HG03045 (cell line): Measurements from ENCODE around the gene INPP5F.

Experiments
- ATAC-seq: cut with Tn5 transposase; IDR thresholded peaks from one replicate; pipeline ENCODE4 v1.9.1; 2021; ENCODE audit warnings: mild to moderate bottlenecking, moderate library complexity; ENCODE audit not compliant: unreplicated experiment

The INPP5F gene

GRCh38 chr10:119812684-119813083, 86.8 kb downstream of the INPP5F start:
- no peak for ATAC-seq

GRCh38 chr10:119815671-119816070, 89.8 kb downstream of the INPP5F start:
- ATAC-seq, result no peak

GRCh38 chr10:119817991-119818888, 92.4 kb downstream of the INPP5F start:
- ATAC-seq, result no peak

- no peak for ATAC-seq
These were observed 93.0 kb downstream of the INPP5F start for GRCh38 chr10:119818889-119819270.

DNA sequence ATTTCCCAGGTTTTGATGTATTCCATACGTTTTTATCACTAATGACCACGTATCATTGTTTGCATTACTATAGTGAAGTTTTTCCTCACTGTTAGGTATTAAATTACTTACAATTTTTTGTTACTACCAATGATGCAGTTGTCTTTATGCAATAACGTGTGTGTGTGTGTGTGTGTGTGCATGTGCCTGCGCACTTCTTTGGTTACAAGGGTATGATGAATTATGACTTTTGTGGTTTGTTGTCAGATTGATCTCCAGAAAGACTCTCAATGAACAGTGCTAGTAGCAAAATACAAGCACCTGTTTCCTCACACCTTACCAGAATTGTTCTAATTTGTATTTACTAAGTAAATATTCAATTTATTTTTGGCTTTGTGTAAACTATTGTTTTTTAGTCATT, 95.3 kb downstream of the INPP5F start:
- no peak for ATAC-seq

DNA sequence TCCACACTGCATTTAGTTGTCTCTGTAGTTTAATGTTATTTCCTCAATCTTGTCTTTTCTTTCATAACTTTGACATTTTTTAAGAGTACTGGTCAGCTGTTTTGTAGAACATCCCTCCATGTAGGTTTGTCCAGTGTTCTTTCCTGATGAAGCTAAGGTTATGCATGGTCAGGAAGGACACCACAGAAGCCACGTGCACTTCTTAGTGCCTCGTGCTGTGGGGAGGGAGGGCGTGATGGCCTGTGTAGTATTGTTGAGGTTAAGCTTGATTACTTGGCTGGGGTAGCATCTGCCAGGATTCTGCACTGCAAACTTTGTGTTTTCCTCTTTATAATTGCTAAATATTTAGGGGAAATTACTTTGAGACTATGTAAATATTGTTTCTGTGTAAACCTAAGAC, 98.4 kb downstream of the INPP5F start:
- no peak for ATAC-seq

- ATAC-seq, result no peak
These were observed 100.9 kb downstream of the INPP5F start for GRCh38 chr10:119826771-119827170.

DNA sequence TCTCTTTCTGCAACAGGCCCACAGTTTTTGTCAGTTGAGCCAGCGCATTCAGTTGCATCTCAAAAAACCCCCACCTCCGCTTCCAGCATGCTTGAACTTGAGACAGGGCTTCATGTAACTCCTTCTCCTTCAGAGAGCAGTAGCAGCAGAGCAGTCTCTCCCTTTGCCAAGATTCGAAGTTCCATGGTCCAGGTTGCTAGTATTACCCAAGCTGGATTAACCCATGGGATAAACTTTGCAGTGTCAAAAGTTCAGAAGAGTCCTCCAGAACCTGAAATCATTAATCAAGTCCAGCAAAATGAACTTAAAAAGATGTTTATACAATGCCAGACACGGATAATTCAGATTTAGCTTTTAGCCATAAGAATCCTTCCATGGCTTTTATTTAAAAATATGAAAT, 101.6 kb downstream of the INPP5F start:
- no peak for ATAC-seq

- no peak for ATAC-seq
These were observed 103.6 kb downstream of the INPP5F start for GRCh38 chr10:119829429-119829828.

- no peak for ATAC-seq
These were observed 105.0 kb downstream of the INPP5F start for GRCh38 chr10:119830851-119831250.

GRCh38 chr10:119831656-119832055, 105.8 kb downstream of the INPP5F start:
- no peak for ATAC-seq

DNA sequence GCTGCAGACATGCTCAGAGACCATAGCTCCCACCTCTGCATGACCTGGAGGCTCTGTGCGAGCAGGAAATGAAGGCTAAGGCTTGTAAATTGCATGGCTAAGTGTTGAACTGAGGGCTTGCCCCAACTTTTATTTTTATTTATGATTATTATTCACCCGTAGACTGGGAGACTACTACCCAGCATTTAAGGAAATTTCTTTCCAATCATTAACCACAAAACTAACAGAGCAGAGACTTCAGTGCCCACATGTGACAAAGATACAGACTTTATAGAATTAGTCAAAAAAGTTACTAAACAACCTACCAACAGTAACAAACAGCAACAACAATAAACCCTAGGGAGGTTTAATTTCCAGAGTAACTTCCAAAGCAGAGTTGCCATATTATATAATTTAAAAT, 107.1 kb downstream of the INPP5F start:
- no peak for ATAC-seq

GRCh38 chr10:119834188-119834587, 108.3 kb downstream of the INPP5F start:
- ATAC-seq, result no peak

DNA sequence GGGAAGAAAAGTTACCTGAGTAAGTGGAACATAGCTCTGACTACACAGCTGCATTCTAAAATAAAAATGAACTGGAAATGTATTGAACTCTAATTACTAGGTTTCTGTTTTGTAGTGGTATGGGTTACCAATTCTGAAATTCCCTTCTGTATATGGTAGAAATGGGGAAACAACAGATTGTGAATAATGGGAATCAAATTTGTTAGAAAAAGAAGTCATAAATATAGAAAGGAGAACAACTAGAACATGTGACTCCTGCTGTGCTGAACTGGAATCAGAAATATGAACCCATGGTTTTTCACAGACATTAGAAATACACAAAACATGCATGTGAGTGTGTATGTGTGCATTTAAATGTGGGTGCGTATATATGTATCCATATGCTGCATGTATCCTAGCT, 119.8 kb downstream of the INPP5F start:
- ATAC-seq, result no peak

DNA sequence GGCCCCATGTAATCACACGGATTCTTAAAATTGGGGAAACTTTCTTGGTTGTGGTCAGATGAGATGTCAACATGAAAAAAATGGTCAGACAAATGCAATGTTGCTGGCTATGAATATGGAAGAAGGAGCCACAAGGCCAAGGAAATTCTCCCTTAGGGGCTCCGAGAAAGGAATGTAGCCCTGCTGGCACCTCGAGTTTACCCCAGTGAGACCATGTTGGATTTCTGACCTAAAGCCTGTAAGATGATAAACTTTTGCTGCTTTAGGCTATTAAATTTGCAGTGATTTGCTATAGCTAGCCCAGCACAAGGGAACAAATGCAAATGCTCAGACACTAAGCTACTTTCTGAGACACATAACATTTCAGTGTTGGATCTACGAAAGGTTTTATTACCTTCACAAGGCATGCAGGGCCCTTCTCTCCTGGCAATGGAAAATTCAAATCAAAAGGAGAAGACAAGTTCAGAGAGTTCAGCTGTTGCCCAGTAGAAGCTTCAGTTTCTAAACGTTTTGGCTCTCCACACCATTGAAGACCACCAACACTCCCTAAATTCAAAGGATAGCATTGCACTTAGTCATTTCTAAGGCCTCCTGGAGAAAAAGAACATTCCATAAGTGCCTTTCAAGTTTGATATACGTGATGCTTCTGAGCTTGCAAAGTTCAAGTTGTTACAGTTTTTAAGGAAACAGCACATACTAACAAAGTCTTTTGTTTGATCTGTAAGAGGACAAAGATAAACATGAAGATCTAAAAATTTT, 123.4 kb downstream of the INPP5F start:
- ATAC-seq, result no peak

DNA sequence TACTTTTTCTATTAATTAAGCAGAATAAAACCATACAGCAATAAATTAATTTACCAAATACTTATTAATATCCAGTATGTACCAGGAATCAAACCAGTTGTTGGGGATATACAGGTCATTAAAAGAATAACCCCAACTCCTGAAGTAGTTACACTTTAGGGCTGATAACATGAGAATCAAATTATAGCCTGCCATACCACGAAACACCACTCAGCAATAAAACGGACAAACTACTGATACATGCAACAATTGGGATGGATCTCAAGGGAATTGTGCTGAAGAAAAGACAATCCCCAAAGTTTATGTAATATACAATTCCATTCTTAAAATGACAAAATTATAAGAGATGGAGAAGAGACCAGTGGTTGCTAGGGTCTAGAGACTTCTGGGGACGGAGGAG, 124.1 kb downstream of the INPP5F start:
- no peak for ATAC-seq

- no peak for ATAC-seq
These were observed 126.4 kb downstream of the INPP5F start for GRCh38 chr10:119852277-119852676.

- ATAC-seq, result no peak
These were observed 127.0 kb downstream of the INPP5F start for GRCh38 chr10:119852822-119853221.

DNA sequence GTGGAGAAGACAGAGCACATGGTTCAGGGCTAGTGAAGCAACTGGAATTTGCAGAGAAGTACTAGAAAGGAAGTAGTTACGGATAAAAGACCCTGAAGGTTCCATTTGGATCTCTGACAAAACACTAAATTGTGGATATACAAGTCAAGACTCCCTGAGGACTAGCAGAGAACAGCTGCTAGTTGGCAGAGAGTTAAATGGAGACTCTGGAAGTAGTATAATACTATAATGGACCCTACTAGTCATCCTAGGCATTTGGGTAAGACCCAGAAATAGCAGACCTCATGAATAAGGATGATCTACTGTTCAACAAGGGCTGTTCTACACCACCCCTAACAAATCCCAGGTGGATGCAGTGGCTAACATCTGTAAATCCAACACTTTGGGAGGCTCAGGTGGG, 127.7 kb downstream of the INPP5F start:
- ATAC-seq, result no peak

GRCh38 chr10:119858063-119858462, 132.2 kb downstream of the INPP5F start:
- no peak for ATAC-seq

DNA sequence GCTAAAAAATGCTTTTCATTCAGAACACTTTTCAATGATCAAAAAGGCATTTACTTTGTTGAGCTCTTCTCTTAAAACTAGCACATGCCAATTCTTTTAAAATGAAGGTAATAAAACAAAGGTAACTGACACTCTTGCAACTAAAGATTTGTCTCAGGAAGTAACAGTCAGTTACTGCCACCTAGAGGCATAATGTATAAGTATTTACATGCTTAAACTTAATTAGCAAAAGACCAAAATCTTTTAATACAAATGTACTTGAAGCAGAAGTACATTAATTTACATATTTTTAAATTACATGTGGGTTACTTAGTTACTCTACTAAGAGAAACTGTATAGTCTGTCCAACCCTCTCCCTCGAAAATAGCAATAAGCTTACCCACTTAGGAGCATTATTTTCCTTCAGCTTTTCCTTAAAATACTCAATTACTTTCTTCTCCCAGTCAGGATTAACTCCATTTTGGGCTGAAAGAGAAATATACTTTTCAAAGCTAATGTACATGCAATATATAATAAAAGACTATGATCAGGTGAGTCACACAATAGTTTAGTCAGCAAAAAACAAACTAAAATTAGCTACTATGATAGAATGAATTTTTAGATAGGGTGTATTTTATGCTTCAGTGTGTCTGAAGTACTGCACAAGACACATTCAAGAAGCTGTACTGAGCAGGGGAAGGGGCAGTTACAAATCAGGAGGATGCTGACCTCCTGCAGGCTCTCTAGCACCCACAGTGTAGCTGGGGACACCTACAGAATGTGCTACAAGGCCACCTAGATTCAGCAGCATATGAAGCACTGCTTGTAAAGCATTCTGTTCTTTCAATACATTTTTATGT, 133.8 kb downstream of the INPP5F start:
- ATAC-seq, result no peak
